NB4 (cell line): ENCODE data around the gene FLACC1.

ENCODE experiments used
- DNase-seq: peaks from one replicate; pipeline ENCODE4 v3.0.0; 2010; ENCODE audit warnings: low read depth
- H3K4me3 ChIP-seq: one replicate; pipeline ENCODE4 v1.5.1; 2011; ENCODE audit warnings: mild to moderate bottlenecking, low read depth, low read length, moderate library complexity
- MYC ChIP-seq: IDR thresholded peaks from 2 replicates; pipeline ENCODE4 v1.6.1; 2011; ENCODE audit warnings: low read depth, low read length
- POLR2A ChIP-seq: IDR thresholded peaks from 2 replicates; pipeline ENCODE4 v1.6.1; 2011; ENCODE audit warnings: mild to moderate bottlenecking; ENCODE audit not compliant: insufficient read length; ENCODE audit errors: extremely low read depth
- TF ChIP-seq, protein P1 (sequence below): IDR thresholded peaks from one replicate; pipeline ENCODE4 v1.5.1; 2012; ENCODE audit warnings: low read depth, low read length
- TF ChIP-seq, protein P2 (sequence below): IDR thresholded peaks from 2 replicates; pipeline ENCODE4 v1.6.1; 2011; ENCODE audit warnings: low read depth, low read length

FLACC1 gene

DNA sequence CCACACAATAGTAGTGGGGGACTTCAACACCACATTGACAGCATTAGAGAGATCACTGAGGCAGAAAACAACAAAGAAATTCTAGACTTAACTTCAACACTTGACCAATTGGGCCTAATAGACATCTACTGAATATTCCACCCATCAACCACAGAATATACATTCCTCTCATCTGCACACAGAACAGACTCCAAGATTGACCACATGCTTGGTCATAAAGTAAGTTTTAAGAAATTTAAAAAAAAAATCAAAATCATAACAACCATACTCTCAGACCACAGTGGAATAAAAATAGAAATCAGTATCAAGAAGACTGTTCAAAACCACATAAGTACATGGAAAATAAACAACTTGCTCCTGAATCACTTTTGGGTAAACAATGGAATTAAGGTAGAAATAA is 9.0 kb upstream of the FLACC1 start:
- TF ChIP-seq, protein P1, sequence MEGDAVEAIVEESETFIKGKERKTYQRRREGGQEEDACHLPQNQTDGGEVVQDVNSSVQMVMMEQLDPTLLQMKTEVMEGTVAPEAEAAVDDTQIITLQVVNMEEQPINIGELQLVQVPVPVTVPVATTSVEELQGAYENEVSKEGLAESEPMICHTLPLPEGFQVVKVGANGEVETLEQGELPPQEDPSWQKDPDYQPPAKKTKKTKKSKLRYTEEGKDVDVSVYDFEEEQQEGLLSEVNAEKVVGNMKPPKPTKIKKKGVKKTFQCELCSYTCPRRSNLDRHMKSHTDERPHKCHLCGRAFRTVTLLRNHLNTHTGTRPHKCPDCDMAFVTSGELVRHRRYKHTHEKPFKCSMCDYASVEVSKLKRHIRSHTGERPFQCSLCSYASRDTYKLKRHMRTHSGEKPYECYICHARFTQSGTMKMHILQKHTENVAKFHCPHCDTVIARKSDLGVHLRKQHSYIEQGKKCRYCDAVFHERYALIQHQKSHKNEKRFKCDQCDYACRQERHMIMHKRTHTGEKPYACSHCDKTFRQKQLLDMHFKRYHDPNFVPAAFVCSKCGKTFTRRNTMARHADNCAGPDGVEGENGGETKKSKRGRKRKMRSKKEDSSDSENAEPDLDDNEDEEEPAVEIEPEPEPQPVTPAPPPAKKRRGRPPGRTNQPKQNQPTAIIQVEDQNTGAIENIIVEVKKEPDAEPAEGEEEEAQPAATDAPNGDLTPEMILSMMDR, result no peak
- TF ChIP-seq MYC (no peak), POLR2A (no peak)
- TF ChIP-seq, protein P2, sequence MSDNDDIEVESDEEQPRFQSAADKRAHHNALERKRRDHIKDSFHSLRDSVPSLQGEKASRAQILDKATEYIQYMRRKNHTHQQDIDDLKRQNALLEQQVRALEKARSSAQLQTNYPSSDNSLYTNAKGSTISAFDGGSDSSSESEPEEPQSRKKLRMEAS, result no peak
- H3K4me3 ChIP-seq, result no peak overlapping the region
- DNase-seq, result no peak

DNA sequence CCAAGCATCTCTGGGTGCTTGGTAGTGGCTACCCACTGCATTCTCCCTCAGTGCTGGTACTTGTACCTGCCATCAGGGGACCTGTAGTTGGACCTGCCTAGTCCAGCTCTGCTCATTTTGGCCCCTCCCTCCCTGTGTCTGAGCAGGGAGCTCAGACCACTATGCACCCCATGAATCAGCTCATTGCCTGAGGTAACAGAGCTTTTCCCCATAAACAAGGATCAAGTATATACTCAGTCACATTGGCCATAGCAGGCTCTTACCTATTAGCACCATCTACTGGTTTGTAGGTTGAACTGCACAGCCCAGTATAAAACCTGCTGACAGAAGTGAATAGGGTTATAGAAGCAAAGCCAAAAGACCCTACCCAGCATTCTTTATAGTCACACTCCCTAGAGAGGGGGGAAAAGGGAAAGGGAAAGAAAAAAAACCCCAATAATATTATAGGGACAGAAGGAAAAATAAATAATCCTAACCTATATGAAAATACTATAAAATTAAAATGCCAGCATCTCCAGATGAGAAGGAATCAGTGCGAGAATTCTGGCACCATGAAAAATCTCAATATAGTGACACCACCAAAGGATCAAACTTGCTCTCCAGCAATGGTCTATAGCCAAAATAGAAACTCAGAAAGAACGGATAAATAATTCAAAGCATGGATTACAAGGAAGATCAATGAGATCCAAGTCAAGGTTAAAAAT is 6.9 kb upstream of the FLACC1 start:
- no peak overlapping the region for H3K4me3 ChIP-seq
- peak; percentile 78 for DNase-seq
- TF ChIP-seq, protein P2, result peak; percentile 53
- TF ChIP-seq MYC (no peak), POLR2A (no peak)
- TF ChIP-seq, protein P1, result peak; percentile 98

DNA sequence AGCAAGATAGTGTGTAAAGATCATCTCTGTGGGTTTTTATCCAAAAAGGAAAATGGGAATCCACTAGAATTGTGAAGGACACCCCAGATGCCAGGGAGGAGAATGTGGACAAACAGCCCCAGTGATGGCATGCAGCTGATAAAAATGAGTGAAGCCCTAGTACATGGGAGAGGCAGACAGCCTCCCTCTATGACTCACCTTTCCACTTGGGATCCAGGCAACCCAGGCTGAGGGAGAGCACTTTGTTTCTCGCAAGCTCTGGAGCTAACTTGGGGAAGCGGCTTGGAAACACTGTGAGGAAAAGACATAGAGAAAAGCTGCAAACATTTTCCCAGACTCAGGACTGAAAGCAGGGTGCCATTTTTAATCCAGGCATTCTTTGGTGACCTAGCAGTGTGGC is 5.3 kb upstream of the FLACC1 start:
- H3K4me3 ChIP-seq, result no peak overlapping the region
- no peak for DNase-seq
- TF ChIP-seq, protein P2, result no peak
- TF ChIP-seq POLR2A (no peak), MYC (no peak)
- TF ChIP-seq, protein P1, result no peak

DNA sequence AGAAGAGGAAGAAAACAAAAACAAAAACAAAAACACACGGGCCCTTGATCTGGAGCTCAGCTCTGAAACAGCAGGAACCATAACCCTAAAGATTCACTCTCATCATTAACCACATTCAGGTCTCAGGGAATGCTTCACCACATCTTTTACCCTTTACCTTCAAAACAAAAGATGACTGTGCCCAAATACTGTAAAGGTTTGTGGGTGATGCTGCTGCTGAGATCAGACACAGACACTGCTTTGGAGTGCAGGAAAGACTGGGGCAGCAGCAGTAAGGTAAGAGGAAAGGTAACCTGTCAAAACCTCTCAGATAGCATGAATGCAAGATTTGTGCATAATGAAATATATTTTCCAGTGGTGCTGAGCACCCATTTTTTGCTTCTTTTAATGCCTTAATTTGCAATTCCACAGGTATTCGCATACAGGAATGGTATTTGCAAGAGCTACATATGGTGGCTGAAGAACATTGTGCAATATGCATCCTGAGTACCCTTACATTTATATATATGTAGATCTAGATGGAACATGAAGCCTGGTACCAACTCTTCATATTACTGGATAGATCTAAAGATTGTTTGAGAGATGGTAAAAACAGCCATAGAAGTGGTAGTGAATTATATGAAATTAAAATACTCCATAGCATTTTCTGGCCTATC is 4.1 kb upstream of the FLACC1 start:
- no peak for TF ChIP-seq POLR2A
- no peak overlapping the region for H3K4me3 ChIP-seq
- no peak for DNase-seq

DNA sequence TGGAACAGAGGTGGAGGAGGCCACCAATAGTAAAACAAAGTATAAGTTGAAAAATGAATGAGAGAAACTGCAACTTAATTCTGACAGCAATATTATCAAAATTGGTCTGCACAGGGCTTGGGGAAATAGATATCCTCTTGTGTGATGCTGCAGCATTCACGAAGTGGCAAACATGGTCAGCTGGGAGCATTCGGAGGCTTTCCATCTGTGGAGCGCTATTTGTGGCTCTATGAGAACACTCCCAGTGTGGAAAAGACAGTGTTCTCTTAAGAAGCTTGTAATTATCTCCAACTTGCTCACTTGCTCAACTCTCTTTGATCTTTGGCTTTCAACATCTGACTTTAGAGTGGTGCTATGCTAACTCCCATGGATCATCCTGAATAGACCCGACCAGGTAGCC is 3.1 kb upstream of the FLACC1 start:
- H3K4me3 ChIP-seq, result no peak overlapping the region
- DNase-seq, result no peak
- TF ChIP-seq POLR2A, result no peak
- TF ChIP-seq MYC, result no peak
- TF ChIP-seq, protein P1, result no peak
- TF ChIP-seq, protein P2, result no peak

DNA sequence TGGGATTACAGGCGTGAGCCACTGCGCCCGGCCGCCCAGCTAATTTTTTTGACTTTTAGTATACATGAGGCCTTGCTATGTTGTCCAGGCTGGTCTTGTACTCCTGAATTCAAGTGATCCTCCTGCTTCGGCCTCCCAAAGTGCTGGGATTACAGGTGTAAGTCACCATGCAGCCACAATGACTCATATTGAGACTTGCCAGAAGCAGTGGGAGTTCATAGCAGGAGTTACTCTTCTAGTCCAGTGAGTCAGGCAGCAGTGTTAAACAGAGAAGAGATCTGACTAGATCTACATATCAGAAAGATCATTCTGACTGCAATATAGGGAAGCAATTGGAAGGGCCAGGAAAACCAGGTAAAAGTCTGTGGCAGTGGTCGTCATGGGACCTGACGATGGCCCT is 1.5 kb upstream of the FLACC1 start:
- DNase-seq, result peak; percentile 64
- H3K4me3 ChIP-seq, result no peak overlapping the region
- TF ChIP-seq POLR2A (no peak), MYC (no peak)
- TF ChIP-seq, protein P1, result no peak
- TF ChIP-seq, protein P2, result no peak
